HG03378 (cell line): ENCODE results near the gene TSHZ3.

ENCODE experiments used
- ATAC-seq: cut with Tn5 transposase; IDR thresholded peaks from one replicate; pipeline ENCODE4 v1.9.1; 2021; ENCODE audit warnings: mild to moderate bottlenecking, moderate library complexity; ENCODE audit not compliant: unreplicated experiment

Gene TSHZ3

GRCh38 chr19:31290931-31291590 is 58.2 kb downstream of the TSHZ3 start:
- ATAC-seq = no peak

GRCh38 chr19:31289976-31290375 is 59.3 kb downstream of the TSHZ3 start:
- no peak for ATAC-seq

- ATAC-seq = no peak
These were observed 59.8 kb downstream of the TSHZ3 start for GRCh38 chr19:31289381-31289880.

- ATAC-seq = no peak
These were observed 62.7 kb downstream of the TSHZ3 start for GRCh38 chr19:31286491-31286890.

- ATAC-seq = no peak
These were observed 63.5 kb downstream of the TSHZ3 start for GRCh38 chr19:31285744-31286143.

- no peak for ATAC-seq
These were observed 64.6 kb downstream of the TSHZ3 start for GRCh38 chr19:31284621-31285020.

GRCh38 chr19:31283701-31284100 is 65.5 kb downstream of the TSHZ3 start:
- ATAC-seq = no peak

GRCh38 chr19:31282346-31282745 is 66.9 kb downstream of the TSHZ3 start:
- no peak for ATAC-seq

GRCh38 chr19:31280287-31281006 is 68.8 kb downstream of the TSHZ3 start:
- ATAC-seq = no peak

- ATAC-seq = no peak
These were observed 69.8 kb downstream of the TSHZ3 start for GRCh38 chr19:31279436-31279765.

- no peak for ATAC-seq
These were observed 70.4 kb downstream of the TSHZ3 start for GRCh38 chr19:31278555-31279435.

GRCh38 chr19:31277516-31277915 is 71.7 kb downstream of the TSHZ3 start:
- ATAC-seq = no peak

- ATAC-seq = no peak
These were observed 72.4 kb downstream of the TSHZ3 start for GRCh38 chr19:31276831-31277230.

GRCh38 chr19:31275068-31275334 is 74.2 kb downstream of the TSHZ3 start:
- no peak for ATAC-seq

- no peak for ATAC-seq
These were observed 74.8 kb downstream of the TSHZ3 start for GRCh38 chr19:31274251-31275067.

- no peak for ATAC-seq
These were observed 76.6 kb downstream of the TSHZ3 start for GRCh38 chr19:31272583-31273106.

GRCh38 chr19:31271306-31271911 is 77.8 kb downstream of the TSHZ3 start:
- no peak for ATAC-seq

- no peak for ATAC-seq
These were observed 78.3 kb downstream of the TSHZ3 start for GRCh38 chr19:31270897-31271296.

- no peak for ATAC-seq
These were observed 79.7 kb downstream of the TSHZ3 start for GRCh38 chr19:31269425-31270127.
